ENCODE measurements around the gene GCAT. TPM values are rescaled to one million over a fixed set of nuclear protein-coding genes. Genes with fewer than 3 reads are reported as not detected.

The GCAT gene
- total and polyA plus RNA-seq, 9 of the 15 experiments (the other 6 are each of a cell fraction or from before 2014, with no cell fraction given): 1.9 to 69.9 (median 26.4) TPM

DNA sequence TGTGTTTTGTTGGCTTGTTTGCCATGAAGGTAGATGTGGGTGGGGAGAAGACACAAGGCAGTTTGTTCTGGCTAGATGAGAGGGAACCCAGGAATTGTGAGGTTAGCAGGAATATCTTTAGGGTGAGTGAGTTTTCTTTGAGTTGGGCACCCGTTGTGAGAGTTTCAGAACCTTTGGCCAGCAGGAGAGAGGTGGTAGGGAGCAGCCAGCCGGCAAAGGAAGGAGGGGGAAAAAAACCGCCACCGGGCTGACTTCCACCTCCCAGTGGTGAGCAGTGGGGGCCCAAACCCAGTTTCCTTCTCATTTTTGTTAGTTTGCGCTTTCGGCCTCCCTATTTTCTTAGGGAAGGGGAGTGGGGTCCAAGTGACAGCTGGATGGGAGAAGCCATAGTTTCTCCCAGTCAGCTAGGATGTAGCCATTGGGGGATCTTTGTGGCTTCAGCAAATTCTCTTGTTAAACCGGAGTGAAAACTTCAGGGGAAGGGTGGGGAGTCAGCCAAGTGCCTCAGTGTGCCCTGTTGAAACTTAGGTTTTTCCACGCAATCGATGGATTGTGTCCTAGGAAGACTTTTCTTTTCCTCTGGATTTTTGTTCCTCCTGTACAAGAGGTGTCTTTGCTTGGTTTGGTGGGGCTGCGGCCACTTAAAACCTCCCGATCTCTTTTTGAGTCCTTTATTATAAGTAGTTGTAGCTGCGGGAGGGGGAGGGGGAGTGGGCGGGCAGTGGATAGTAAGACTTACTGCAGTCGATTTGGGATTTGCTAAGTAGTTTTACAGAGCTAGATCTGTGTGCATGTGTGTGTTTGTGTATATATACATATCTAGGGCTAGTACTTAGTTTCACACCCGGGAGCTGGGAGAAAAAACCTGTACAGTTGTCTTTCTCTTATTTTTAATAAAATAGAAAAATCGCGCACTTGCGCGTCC, 1.1 kb upstream of the GCAT start:
- Histone ChIP-seq H3K27ac (ENCODE audit: extremely low read depth, low read depth, low read length) (peak overlapping the region; percentile 69), H3K9me1 (ENCODE audit: control insufficient read depth, insufficient read depth, low read length) (no peaks in the 10 kb centered on the region), H2AFZ (ENCODE audit: low read depth, low read length) (peak overlapping the region; percentile 85), H3K27me3 (ENCODE audit: control insufficient read depth in 2 of 2, insufficient read depth in 2 of 2, low read length in 2 of 2) (no peaks in the 10 kb centered on the region), H3K4me3 (peak overlapping the region; percentile 64), H3K4me2 (ENCODE audit: insufficient read depth, low read length) (peak overlapping the region; percentile 72), H3K36me3 (ENCODE audit: control insufficient read depth, insufficient read depth, low read length) (peaks cover 9% of the 10 kb centered on the region; the same call in 2 of the 3 replicates), H3K79me2 (ENCODE audit: control insufficient read depth, insufficient read depth, low read length) (peaks cover 30% of the 10 kb centered on the region), H3K9ac (ENCODE audit: insufficient read depth in 1 of 2, low read depth in 2 of 2, low read length in 2 of 2) (peak overlapping the region; percentile 60 to 78; a peak in 3 of 4 replicates), H4K20me1 (replicated peaks; ENCODE audit: control insufficient read depth, insufficient read depth, low read length) (no peaks in the 10 kb centered on the region), H3K4me1 (replicated peaks in 1 of 2; ENCODE audit: control insufficient read depth in 2 of 2, insufficient read depth in 2 of 2, low read length in 2 of 2) (peaks cover 34 to 58% of the 10 kb centered on the region in 2 experiments), H3K9me3 (replicated peaks; ENCODE audit: control insufficient read depth, insufficient read depth, low read depth, low read length) (no peaks in the 10 kb centered on the region)
- no TSS peak for BruUV-seq (replicated peaks)
- DNase-seq (ENCODE audit: extremely low read depth in 1 of 4, low spot score in 3 of 4): peak in 2 of 4 experiments; percentile 43 to 64
- ATAC-seq: peak; percentile 23
- peak; percentile 37 for FAIRE-seq
- ChIA-PET POLR2A (interaction anchor here (1.0 to 4.5 kb wide), 4 partner anchors 11 to 90 kb away, joined by 3 to 34 read pairs (median 5); no protein-coding TSS in a partner anchor), CTCF (ENCODE audit: low intra/inter-chr PET ratio) (no interaction called here)
- in situ Hi-C loops (cut with MboI): no loop called here
- intact Hi-C loops (cut with micrococcal nuclease): no loop called here
- 8% methylated on average over 10 of the region's 19 CpGs for WGBS (ENCODE audit: insufficient coverage, low coverage, missing lambda C conversion rate)
- TF ChIP-seq DMBX1 (CRISPR knock-in tag; IDR thresholded peaks at IDR 0.05; ENCODE audit: borderline replicate concordance) (0 out of 2 replicates have a peak, but pooled peaks have one; percentile 25), GATAD2B (IDR thresholded peaks at IDR 0.05; ENCODE audit: borderline replicate concordance) (no peak), TOE1 (IDR thresholded peaks at IDR 0.05; ENCODE audit: borderline replicate concordance) (no peak), TOE1 (CRISPR knock-in tag; IDR thresholded peaks at IDR 0.05; ENCODE audit: borderline replicate concordance, low read depth) (no peak), ELF4 (CRISPR knock-in tag; IDR thresholded peaks at IDR 0.05) (0 out of 2 replicates have a peak, but pooled peaks have one; percentile 4), TCF3 (CRISPR knock-in tag; IDR thresholded peaks at IDR 0.05) (no peak), ZNF282 (CRISPR knock-in tag; IDR thresholded peaks at IDR 0.05) (no peak), ASH1L (IDR thresholded peaks at IDR 0.05; ENCODE audit: borderline replicate concordance, low read depth, partially characterized antibody) (no peak), TBP (optimal IDR thresholded peaks at IDR 0.05; ENCODE audit: low read depth, low read length) (peak; percentile 7), SAFB (IDR thresholded peaks at IDR 0.05; ENCODE audit: borderline replicate concordance, low read depth, low read length) (no peak), RBBP5 (IDR thresholded peaks at IDR 0.05; ENCODE audit: borderline replicate concordance, insufficient read depth, low read length, poor library complexity, severe bottlenecking) (no peak)
- TF ChIP-seq, protein P1, sequence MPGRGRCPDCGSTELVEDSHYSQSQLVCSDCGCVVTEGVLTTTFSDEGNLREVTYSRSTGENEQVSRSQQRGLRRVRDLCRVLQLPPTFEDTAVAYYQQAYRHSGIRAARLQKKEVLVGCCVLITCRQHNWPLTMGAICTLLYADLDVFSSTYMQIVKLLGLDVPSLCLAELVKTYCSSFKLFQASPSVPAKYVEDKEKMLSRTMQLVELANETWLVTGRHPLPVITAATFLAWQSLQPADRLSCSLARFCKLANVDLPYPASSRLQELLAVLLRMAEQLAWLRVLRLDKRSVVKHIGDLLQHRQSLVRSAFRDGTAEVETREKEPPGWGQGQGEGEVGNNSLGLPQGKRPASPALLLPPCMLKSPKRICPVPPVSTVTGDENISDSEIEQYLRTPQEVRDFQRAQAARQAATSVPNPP (IDR thresholded peaks at IDR 0.05; ENCODE audit: borderline replicate concordance, insufficient read depth, insufficient read length): no peak
- TF ChIP-seq, protein P2, sequence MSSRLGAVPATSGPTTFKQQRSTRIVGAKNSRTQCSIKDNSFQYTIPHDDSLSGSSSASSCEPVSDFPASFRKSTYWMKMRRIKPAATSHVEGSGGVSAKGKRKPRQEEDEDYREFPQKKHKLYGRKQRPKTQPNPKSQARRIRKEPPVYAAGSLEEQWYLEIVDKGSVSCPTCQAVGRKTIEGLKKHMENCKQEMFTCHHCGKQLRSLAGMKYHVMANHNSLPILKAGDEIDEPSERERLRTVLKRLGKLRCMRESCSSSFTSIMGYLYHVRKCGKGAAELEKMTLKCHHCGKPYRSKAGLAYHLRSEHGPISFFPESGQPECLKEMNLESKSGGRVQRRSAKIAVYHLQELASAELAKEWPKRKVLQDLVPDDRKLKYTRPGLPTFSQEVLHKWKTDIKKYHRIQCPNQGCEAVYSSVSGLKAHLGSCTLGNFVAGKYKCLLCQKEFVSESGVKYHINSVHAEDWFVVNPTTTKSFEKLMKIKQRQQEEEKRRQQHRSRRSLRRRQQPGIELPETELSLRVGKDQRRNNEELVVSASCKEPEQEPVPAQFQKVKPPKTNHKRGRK (tag; IDR thresholded peaks at IDR 0.05): no peak
- TF ChIP-seq, protein P3, sequence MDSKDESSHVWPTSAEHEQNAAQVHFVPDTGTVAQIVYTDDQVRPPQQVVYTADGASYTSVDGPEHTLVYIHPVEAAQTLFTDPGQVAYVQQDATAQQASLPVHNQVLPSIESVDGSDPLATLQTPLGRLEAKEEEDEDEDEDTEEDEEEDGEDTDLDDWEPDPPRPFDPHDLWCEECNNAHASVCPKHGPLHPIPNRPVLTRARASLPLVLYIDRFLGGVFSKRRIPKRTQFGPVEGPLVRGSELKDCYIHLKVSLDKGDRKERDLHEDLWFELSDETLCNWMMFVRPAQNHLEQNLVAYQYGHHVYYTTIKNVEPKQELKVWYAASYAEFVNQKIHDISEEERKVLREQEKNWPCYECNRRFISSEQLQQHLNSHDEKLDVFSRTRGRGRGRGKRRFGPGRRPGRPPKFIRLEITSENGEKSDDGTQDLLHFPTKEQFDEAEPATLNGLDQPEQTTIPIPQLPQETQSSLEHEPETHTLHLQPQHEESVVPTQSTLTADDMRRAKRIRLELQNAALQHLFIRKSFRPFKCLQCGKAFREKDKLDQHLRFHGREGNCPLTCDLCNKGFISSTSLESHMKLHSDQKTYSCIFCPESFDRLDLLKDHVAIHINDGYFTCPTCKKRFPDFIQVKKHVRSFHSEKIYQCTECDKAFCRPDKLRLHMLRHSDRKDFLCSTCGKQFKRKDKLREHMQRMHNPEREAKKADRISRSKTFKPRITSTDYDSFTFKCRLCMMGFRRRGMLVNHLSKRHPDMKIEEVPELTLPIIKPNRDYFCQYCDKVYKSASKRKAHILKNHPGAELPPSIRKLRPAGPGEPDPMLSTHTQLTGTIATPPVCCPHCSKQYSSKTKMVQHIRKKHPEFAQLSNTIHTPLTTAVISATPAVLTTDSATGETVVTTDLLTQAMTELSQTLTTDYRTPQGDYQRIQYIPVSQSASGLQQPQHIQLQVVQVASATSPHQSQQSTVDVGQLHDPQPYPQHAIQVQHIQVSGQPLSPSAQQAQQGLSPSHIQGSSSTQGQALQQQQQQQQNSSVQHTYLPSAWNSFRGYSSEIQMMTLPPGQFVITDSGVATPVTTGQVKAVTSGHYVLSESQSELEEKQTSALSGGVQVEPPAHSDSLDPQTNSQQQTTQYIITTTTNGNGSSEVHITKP (IDR thresholded peaks at IDR 0.05; ENCODE audit: partially characterized antibody): peak; percentile 35
